ENCODE measurements around the gene FTO. TPM values are rescaled to one million over a fixed set of nuclear protein-coding genes. Genes with fewer than 3 reads are reported as not detected.

The FTO gene
- total and polyA plus RNA-seq, 5 experiments from 2014 or later = 51.2 to 91.9 (median 70.2) TPM

- Mint-ChIP-seq H3K4me1 (peaks cover 24 to 44% (median 25%) of the 10 kb centered on the region in 4 donors), H3K36me3 (peaks cover 0 to 4% (median 2%) of the 10 kb centered on the region in 3 donors), H3K27me3 (no peaks in the 10 kb centered on the region), H3K9me3 (peaks cover 0 to 4% (median 0%) of the 10 kb centered on the region in 9 donors), H3K27ac (peak overlapping the region in 1 of 10 donors; percentile 23), H3K4me3 (no peak overlapping the region)
- ATAC-seq (no peak), DNase-seq (no peak)
- POLR2A ChIA-PET = no interaction called here
These were observed 58.2 kb downstream of the FTO start for GRCh38 chr16:53761962-53762703.

DNA sequence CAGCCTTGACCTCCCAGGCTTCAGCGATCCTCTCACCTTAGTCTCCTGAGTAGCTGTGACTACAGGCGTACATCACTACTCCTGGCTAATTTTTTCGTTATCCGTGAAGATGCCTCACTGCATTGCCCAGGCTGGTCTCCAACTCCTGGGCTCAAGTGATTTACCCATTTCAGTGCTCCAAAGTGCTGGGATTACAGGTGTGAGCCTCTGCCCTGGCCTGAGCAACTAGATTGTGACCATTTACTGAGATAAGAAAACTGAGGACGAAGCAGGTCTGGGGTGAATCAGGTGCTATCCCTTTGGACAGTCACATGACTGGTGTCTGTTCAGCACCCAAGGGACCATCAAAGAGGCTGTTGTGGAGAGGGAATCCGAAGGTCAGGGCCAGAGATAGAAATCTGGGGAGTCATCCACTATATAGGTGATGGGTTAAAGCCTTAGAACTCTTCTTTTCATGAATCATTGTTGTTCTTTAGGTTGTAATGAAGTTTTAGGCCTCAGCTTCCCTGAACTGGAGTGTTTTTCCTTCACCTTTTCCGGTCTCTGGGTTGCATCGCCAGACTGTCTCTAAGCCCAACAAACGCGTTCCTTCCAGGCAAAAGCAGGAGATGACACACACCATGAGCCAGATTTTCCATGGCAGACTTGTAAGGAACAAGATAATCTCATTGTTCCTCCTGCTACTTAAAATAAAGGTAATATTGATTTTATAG lies 62.5 kb downstream of the FTO start:
- Mint-ChIP-seq H3K27me3 (no peaks in the 10 kb centered on the region), H3K4me3 (no peak overlapping the region), H3K36me3 (no peaks in the 10 kb centered on the region), H3K27ac (no peak overlapping the region), H3K4me1 (peaks cover 16 to 39% (median 31%) of the 10 kb centered on the region in 4 donors), H3K9me3 (no peaks in the 10 kb centered on the region)
- POLR2A ChIA-PET = no interaction called here
- ATAC-seq (no peak), DNase-seq (no peak)

DNA sequence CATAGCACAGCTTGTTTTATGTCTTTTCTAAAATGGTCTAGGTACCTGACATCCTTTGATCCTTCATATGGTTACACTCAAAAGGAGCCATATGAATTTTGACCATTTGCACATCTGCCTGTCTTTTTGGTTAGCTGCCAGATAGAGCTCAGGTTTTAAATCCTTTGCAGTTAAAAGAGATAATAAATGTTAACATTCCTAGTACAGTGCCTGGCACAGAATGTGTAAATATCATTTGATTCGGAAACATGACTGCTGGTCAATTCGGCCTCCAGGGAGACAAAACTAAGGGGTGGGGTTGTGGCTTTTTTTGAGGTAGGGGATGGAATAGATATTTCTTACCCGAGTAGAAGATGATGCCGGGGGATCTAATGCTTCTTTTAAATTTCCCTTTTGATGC lies 64.2 kb downstream of the FTO start:
- no peaks in the 10 kb centered on the region for H3K36me3 Mint-ChIP-seq
- POLR2A ChIA-PET = no interaction called here
- peak overlapping the region in 1 of 10 donors; percentile 38 for H3K27ac Mint-ChIP-seq
- H3K4me1 Mint-ChIP-seq = peaks cover 13 to 30% (median 26%) of the 10 kb centered on the region in 4 donors
- no peaks in the 10 kb centered on the region for H3K9me3 Mint-ChIP-seq
- no peak for DNase-seq
- ATAC-seq = no peak
- H3K27me3 Mint-ChIP-seq = no peaks in the 10 kb centered on the region
- no peak overlapping the region for H3K4me3 Mint-ChIP-seq

DNA sequence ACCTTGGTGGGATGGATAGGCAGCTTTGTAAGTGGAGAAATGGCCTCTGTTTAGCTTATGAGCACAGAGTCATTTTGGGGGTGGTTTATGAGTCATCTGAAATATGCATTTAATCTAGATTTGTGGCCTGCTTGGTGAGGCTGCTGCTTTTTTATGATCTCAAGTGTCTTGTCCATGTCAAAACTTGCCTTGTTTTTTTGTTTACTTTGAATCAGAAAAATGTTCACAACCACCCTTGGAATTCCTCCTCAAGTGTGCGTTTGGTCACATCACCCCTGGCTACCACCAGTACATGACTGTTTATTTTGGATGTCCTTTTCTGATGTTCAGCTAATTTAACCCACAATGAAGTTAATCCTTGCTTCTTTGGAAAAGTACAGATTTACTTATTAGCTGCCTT lies 64.6 kb downstream of the FTO start:
- peak overlapping the region in 1 of 10 donors; percentile 38 for H3K27ac Mint-ChIP-seq

GRCh38 chr16:53769185-53769584 lies 65.2 kb downstream of the FTO start:
- H3K27ac Mint-ChIP-seq = peak overlapping the region in 1 of 10 donors; percentile 51
- no peaks in the 10 kb centered on the region for H3K9me3 Mint-ChIP-seq
- ATAC-seq = no peak
- DNase-seq = no peak
- no peak overlapping the region for H3K4me3 Mint-ChIP-seq
- POLR2A ChIA-PET = no interaction called here
- peaks cover 11 to 29% (median 21%) of the 10 kb centered on the region in 4 donors for H3K4me1 Mint-ChIP-seq
- no peaks in the 10 kb centered on the region for H3K27me3 Mint-ChIP-seq
- H3K36me3 Mint-ChIP-seq = no peaks in the 10 kb centered on the region

More for the DNA sequence above, 64.6 kb downstream of the FTO start:
- H3K36me3 Mint-ChIP-seq = no peaks in the 10 kb centered on the region
- no peak for ATAC-seq
- H3K9me3 Mint-ChIP-seq = no peaks in the 10 kb centered on the region
- POLR2A ChIA-PET = no interaction called here
- peaks cover 13 to 30% (median 25%) of the 10 kb centered on the region in 4 donors for H3K4me1 Mint-ChIP-seq
- H3K27me3 Mint-ChIP-seq = no peaks in the 10 kb centered on the region
- no peak for DNase-seq
- H3K4me3 Mint-ChIP-seq = no peak overlapping the region

- Mint-ChIP-seq H3K27me3 (no peaks in the 10 kb centered on the region), H3K27ac (peak overlapping the region in 2 of 10 donors; percentile 47 to 51), H3K9me3 (no peaks in the 10 kb centered on the region), H3K36me3 (peaks cover 0 to 2% (median 0%) of the 10 kb centered on the region in 3 donors), H3K4me3 (no peak overlapping the region), H3K4me1 (peaks cover 14 to 35% (median 25%) of the 10 kb centered on the region in 4 donors)
- no peak for ATAC-seq
- POLR2A ChIA-PET = no interaction called here
- no peak for DNase-seq
These were observed 65.8 kb downstream of the FTO start for GRCh38 chr16:53769787-53770186.

DNA sequence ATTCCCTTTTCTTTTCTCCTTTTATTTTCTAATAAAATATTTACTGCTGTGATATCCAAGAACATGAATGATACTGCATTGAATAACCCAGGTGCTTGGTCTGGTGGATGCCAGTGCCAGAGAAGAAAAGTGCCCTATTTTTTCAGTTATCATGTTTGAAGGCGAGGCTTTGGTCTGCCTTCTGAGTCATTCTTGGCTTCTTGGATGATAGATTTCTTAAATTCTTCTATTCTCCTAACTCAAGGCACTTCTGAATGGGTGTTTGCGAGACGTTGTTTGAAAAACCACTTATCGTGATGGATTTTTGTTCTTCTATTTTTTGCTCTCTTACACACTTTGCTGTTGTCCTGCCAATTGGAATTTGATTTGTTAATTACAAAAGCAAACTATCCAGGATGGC lies 66.7 kb downstream of the FTO start:
- H3K4me3 Mint-ChIP-seq = no peak overlapping the region
- H3K9me3 Mint-ChIP-seq = no peaks in the 10 kb centered on the region
- peaks cover 20 to 41% (median 28%) of the 10 kb centered on the region in 4 donors for H3K4me1 Mint-ChIP-seq
- ATAC-seq (no peak), DNase-seq (no peak)
- H3K27me3 Mint-ChIP-seq = no peaks in the 10 kb centered on the region
- POLR2A ChIA-PET = no interaction called here
- no peak overlapping the region for H3K27ac Mint-ChIP-seq
- peaks cover 0 to 2% (median 0%) of the 10 kb centered on the region in 3 donors for H3K36me3 Mint-ChIP-seq

DNA sequence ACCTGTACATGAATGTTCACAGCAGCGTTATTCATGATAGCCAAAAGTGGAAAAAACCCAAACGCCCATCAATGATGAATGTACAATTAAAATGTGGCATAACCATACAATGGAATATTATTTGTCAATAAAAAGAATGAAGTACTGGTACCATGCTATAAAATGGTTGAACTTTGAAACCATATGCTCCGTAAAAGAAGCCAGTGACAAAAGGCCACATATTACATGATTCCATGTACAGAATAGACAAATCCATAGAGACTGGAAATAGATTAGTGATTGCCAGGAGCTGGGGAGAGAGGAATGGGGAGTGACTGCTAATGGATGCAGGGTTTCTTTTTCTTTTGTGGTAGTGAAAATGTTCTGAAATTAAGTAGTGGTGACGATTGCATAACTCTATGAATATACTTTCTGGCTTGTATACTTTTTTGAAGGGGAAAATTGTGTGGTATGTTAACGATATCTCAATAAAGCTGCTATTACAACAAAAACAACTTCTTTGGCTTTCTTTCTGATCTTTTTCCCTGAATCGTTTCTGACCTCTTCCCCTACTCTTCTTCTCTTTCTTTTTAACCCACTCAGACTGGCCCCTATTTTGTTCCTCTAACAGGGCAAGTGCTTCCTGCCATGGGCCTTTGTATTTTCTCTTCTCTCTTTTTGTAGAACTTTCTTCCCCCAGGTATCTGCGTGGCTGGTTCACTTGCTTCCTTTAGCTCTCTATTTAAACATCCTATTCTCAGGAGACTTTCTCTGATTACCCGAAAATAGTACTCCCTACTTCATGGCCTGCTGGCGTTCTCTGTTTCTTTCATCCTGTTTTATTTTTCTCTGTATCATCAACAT lies 67.9 kb downstream of the FTO start:
- H3K36me3 Mint-ChIP-seq = peaks cover 0 to 2% (median 0%) of the 10 kb centered on the region in 3 donors
- DNase-seq = no peak
- H3K4me1 Mint-ChIP-seq = peaks cover 21 to 45% (median 25%) of the 10 kb centered on the region in 4 donors
- POLR2A ChIA-PET = no interaction called here
- no peak overlapping the region for H3K27ac Mint-ChIP-seq
- no peak overlapping the region for H3K4me3 Mint-ChIP-seq
- no peaks in the 10 kb centered on the region for H3K9me3 Mint-ChIP-seq
- ATAC-seq = no peak
- no peaks in the 10 kb centered on the region for H3K27me3 Mint-ChIP-seq

DNA sequence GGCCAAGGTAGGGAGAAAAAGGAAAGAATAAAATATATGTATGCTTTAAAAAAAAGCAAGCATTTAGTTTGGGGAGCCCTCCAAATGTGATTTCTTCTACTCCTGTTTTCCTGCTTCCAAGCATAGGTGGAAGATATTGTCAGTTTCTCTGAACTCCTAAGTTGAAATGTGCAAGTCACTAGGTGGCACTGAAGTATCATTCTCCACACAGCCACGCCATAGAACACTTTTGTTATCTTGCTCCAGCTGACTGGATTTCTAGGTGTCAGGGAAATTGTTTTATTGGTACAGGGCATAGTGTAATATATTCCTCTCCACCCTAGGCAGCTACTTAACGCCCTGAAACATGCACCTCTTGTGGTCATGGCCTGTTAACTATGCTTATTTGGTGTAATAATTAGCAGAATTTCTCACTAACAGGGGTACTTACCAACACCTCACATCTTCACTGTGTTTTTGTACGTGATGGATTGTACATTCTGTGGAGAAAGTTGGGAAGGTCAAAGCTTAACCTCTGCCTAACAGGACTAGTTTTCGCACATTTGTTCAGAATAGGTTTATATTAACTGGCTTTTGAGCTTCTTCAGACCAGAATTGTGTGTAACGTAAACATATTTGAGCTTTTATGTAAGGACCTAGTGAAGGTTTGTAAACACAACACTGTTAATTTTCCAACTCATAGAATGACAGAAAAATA lies 69.3 kb downstream of the FTO start:
- H3K27ac Mint-ChIP-seq = no peak overlapping the region
- peak in 1 of 2 donors; percentile 25 for ATAC-seq
- no peaks in the 10 kb centered on the region for H3K27me3 Mint-ChIP-seq
- peaks cover 21 to 42% (median 26%) of the 10 kb centered on the region in 4 donors for H3K4me1 Mint-ChIP-seq
- POLR2A ChIA-PET = no interaction called here
- no peaks in the 10 kb centered on the region for H3K9me3 Mint-ChIP-seq
- DNase-seq = peak in 6 of 10 donors; percentile 1 to 36 (median 19)
- peaks cover 0 to 2% (median 0%) of the 10 kb centered on the region in 3 donors for H3K36me3 Mint-ChIP-seq
- no peak overlapping the region for H3K4me3 Mint-ChIP-seq

DNA sequence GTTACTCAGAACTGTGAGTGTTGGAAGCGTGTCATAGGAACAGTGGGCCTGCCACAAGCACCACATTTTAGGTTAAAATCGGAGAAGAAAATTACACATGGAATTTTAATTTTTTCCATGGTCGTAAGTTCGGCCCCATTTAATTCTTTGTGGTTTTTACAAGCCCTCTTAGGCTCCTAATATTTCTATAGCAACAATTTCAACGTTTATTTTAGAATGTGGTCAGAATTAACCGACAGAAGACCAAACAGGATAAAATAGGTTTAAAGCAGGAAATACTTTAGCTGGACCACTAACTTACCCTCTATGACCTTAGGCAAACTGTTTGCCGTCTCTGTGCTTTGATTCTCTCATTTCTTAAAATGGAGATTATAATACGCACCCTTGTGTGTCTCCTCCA lies 69.9 kb downstream of the FTO start:
- ATAC-seq = no peak
- Mint-ChIP-seq H3K4me1 (peaks cover 19 to 36% (median 26%) of the 10 kb centered on the region in 4 donors), H3K27ac (no peak overlapping the region), H3K36me3 (peaks cover 0 to 2% (median 0%) of the 10 kb centered on the region in 3 donors), H3K4me3 (no peak overlapping the region), H3K27me3 (no peaks in the 10 kb centered on the region), H3K9me3 (no peaks in the 10 kb centered on the region)
- POLR2A ChIA-PET = no interaction called here
- no peak for DNase-seq

- POLR2A ChIA-PET = no interaction called here
- no peaks in the 10 kb centered on the region for H3K27me3 Mint-ChIP-seq
- DNase-seq (no peak), ATAC-seq (no peak)
- peaks cover 24 to 32% (median 28%) of the 10 kb centered on the region in 4 donors for H3K4me1 Mint-ChIP-seq
- H3K36me3 Mint-ChIP-seq = peaks cover 0 to 2% (median 0%) of the 10 kb centered on the region in 3 donors
- peak overlapping the region in 4 of 10 donors; percentile 50 to 76 (median 52) for H3K27ac Mint-ChIP-seq
- no peak overlapping the region for H3K4me3 Mint-ChIP-seq
- no peaks in the 10 kb centered on the region for H3K9me3 Mint-ChIP-seq
These were observed 71.3 kb downstream of the FTO start for GRCh38 chr16:53775106-53775820.
